ENCODE data around the gene WFIKKN1. TPM values are rescaled to one million over a fixed set of nuclear protein-coding genes. Genes with fewer than 3 reads are reported as not detected.

The WFIKKN1 gene
- total and polyA plus RNA-seq, 2 experiments from 2014 or later: 3.5 to 6.8 TPM

DNA sequence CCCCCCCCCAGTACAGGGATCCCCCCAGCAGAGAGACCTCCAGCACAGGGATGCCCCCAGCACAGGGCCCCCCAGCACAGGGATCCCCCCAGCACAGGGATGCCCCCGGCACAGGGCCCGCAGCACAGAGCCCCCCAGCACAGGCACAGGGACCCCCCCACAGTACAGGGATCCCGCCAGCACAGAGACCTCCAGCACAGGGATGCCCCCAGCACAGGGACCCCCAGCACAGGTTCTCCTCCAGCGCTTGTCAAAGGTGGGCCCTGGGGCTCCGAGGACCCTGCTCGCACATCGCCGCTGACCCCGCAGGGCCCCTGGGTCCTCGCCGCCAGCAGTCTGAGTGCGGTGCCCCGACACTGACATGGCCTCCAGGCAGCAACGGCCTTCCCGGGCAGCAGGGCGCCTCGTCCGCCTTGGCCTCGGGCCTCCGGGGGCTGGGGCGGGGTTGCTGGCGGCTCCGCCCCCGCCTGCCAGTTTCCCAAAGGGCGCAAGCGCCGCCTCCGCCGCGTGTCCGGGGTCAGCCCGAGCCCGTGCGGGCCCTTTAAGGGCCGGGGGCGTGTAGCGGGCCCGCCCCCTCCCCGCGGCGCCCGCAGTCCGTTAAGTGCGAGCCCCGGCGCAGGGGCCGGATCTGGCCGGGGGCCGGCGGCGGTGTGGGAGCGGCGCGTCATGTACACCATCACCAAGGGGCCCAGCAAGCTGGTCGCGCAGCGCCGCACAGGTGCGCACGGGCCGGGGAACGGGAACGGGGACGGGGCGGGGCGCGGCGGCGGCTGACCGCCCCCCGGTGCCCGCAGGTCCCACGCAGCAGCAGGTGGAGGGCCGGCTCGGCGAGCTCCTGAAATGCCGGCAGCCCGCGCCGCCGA, 10.8 kb downstream of the WFIKKN1 start, which contains the start of gene MCRIP2:
Gene MCRIP2 (plus strand): TSS at position 503 of the 863 bp plus-strand sequence. CDS start 164 bp downstream, at position 667.
- Histone ChIP-seq H3K79me2 (replicated peaks; ENCODE audit: insufficient read depth) (peaks cover 17% of the 10 kb centered on the region; the same call in 1 of the 2 replicates), H2AFZ (peak within 1 kb of the TSS; percentile 18), H3K27me3 (ENCODE audit: insufficient read depth) (no peaks in the 10 kb centered on the region), H3K4me1 (ENCODE audit: insufficient read depth) (peaks cover 24% of the 10 kb centered on the region), H3K36me3 (ENCODE audit: insufficient read depth) (no peaks in the 10 kb centered on the region), H3F3A (replicated peaks; ENCODE audit: low read depth) (0 out of 2 replicates have a peak, but pooled peaks cover 6% of the 10 kb centered on the region), H3K4me2 (peak within 1 kb of the TSS; percentile 80), H4K20me1 (replicated peaks; ENCODE audit: insufficient read depth) (no peaks in the 10 kb centered on the region; the same call in 1 of the 2 replicates), H3K27ac (ENCODE audit: low read depth) (no peak within 1 kb of the TSS), H3K9me2 (ENCODE audit: insufficient read depth) (no peaks in the 10 kb centered on the region), H3K4me3 (peak within 1 kb of the TSS; percentile 74)
- H3K27ac Mint-ChIP-seq: no peak within 1 kb of the TSS
- TF ChIP-seq POLR2AphosphoS5 (IDR thresholded peaks at IDR 0.05; ENCODE audit: low read depth): peak; percentile 85
- no peak for TF ChIP-seq NANOG (IDR thresholded peaks at IDR 0.05; ENCODE audit: borderline replicate concordance)
- no peak for TF ChIP-seq ETS1 (IDR thresholded peaks at IDR 0.05)
- no peak for TF ChIP-seq REST (IDR thresholded peaks at IDR 0.05; ENCODE audit: unreplicated experiment)
- TF ChIP-seq EZH2 (IDR thresholded peaks at IDR 0.05; ENCODE audit: low read depth, unreplicated experiment): no peak
- no peak for TF ChIP-seq ZNF462 (CRISPR knock-in tag; IDR thresholded peaks at IDR 0.05)
- no peaks in the 10 kb centered on the region for H3K36me3 Mint-ChIP-seq (ENCODE audit: low read depth)
- ATAC-seq (peak; percentile 52), DNase-seq (ENCODE audit: low spot score) (peak; percentile 92)
- peaks cover 2% of the 10 kb centered on the region; the same call in 2 of the 3 replicates for H3K9me3 Mint-ChIP-seq
- peak within 1 kb of the TSS; percentile 75 for H3K4me3 Mint-ChIP-seq
- peaks cover 23% of the 10 kb centered on the region for H3K4me1 Mint-ChIP-seq
- H3K27me3 Mint-ChIP-seq (ENCODE audit: insufficient read depth, low read depth, poor library complexity): peaks cover 11% of the 10 kb centered on the region

Measured in GM23338 (cell line).